ENCODE data around the gene CAPZA2.

CAPZA2 gene

GRCh38 chr7:116968631-116969030 is 106.2 kb downstream of the CAPZA2 start:
- H3K4me3 ChIP-seq (ENCODE audit: low read depth, low read length): no peak overlapping the region
- no peak for TF ChIP-seq ZNF560 (tag by site-specific recombination; IDR thresholded peaks at IDR 0.05; ENCODE audit: borderline replicate concordance)
- no peak for TF ChIP-seq EGR2 (tag by site-specific recombination; IDR thresholded peaks at IDR 0.05; ENCODE audit: low read depth)
- TF ChIP-seq, protein P1, sequence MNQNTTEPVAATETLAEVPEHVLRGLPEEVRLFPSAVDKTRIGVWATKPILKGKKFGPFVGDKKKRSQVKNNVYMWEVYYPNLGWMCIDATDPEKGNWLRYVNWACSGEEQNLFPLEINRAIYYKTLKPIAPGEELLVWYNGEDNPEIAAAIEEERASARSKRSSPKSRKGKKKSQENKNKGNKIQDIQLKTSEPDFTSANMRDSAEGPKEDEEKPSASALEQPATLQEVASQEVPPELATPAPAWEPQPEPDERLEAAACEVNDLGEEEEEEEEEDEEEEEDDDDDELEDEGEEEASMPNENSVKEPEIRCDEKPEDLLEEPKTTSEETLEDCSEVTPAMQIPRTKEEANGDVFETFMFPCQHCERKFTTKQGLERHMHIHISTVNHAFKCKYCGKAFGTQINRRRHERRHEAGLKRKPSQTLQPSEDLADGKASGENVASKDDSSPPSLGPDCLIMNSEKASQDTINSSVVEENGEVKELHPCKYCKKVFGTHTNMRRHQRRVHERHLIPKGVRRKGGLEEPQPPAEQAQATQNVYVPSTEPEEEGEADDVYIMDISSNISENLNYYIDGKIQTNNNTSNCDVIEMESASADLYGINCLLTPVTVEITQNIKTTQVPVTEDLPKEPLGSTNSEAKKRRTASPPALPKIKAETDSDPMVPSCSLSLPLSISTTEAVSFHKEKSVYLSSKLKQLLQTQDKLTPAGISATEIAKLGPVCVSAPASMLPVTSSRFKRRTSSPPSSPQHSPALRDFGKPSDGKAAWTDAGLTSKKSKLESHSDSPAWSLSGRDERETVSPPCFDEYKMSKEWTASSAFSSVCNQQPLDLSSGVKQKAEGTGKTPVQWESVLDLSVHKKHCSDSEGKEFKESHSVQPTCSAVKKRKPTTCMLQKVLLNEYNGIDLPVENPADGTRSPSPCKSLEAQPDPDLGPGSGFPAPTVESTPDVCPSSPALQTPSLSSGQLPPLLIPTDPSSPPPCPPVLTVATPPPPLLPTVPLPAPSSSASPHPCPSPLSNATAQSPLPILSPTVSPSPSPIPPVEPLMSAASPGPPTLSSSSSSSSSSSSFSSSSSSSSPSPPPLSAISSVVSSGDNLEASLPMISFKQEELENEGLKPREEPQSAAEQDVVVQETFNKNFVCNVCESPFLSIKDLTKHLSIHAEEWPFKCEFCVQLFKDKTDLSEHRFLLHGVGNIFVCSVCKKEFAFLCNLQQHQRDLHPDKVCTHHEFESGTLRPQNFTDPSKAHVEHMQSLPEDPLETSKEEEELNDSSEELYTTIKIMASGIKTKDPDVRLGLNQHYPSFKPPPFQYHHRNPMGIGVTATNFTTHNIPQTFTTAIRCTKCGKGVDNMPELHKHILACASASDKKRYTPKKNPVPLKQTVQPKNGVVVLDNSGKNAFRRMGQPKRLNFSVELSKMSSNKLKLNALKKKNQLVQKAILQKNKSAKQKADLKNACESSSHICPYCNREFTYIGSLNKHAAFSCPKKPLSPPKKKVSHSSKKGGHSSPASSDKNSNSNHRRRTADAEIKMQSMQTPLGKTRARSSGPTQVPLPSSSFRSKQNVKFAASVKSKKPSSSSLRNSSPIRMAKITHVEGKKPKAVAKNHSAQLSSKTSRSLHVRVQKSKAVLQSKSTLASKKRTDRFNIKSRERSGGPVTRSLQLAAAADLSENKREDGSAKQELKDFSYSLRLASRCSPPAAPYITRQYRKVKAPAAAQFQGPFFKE (tag by site-specific recombination; IDR thresholded peaks at IDR 0.05; ENCODE audit: borderline replicate concordance): no peak
- no peak for TF ChIP-seq ZBTB20 (tag by site-specific recombination; IDR thresholded peaks at IDR 0.05)
- TF ChIP-seq PATZ1 (tag by site-specific recombination; IDR thresholded peaks at IDR 0.05): no peak
- TF ChIP-seq ZNF768 (tag by site-specific recombination; IDR thresholded peaks at IDR 0.05): no peak
- TF ChIP-seq ZNF48 (tag by site-specific recombination; IDR thresholded peaks at IDR 0.05): no peak
- no peak for TF ChIP-seq ZNF549 (tag by site-specific recombination; IDR thresholded peaks at IDR 0.05)
- no peak for TF ChIP-seq ZNF776 (tag by site-specific recombination; IDR thresholded peaks at IDR 0.05; ENCODE audit: borderline replicate concordance)
- no peak for TF ChIP-seq ZNF501 (tag by site-specific recombination; IDR thresholded peaks at IDR 0.05)
- no peak for TF ChIP-seq RBAK (tag by site-specific recombination; IDR thresholded peaks at IDR 0.05)
- no peak for TF ChIP-seq GLI2 (tag by site-specific recombination; IDR thresholded peaks at IDR 0.05; ENCODE audit: borderline replicate concordance, low read depth)
- no peak for TF ChIP-seq ZNF211 (tag by site-specific recombination; IDR thresholded peaks at IDR 0.05; ENCODE audit: low read depth)
- no peak for TF ChIP-seq GLI4 (tag by site-specific recombination; IDR thresholded peaks at IDR 0.05)
- no peak for TF ChIP-seq ZNF341 (tag by site-specific recombination; IDR thresholded peaks at IDR 0.05; ENCODE audit: low read depth)
- TF ChIP-seq BCL11B (tag by site-specific recombination; IDR thresholded peaks at IDR 0.05; ENCODE audit: low read depth): no peak
- TF ChIP-seq, protein P2, sequence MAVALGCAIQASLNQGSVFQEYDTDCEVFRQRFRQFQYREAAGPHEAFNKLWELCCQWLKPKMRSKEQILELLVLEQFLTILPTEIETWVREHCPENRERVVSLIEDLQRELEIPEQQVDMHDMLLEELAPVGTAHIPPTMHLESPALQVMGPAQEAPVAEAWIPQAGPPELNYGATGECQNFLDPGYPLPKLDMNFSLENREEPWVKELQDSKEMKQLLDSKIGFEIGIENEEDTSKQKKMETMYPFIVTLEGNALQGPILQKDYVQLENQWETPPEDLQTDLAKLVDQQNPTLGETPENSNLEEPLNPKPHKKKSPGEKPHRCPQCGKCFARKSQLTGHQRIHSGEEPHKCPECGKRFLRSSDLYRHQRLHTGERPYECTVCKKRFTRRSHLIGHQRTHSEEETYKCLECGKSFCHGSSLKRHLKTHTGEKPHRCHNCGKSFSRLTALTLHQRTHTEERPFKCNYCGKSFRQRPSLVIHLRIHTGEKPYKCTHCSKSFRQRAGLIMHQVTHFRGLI (tag by site-specific recombination; IDR thresholded peaks at IDR 0.05): no peak
- TF ChIP-seq ZNF544 (tag by site-specific recombination; IDR thresholded peaks at IDR 0.05): no peak
- TF ChIP-seq ZNF521 (tag by site-specific recombination; IDR thresholded peaks at IDR 0.05): no peak
- no peak for TF ChIP-seq ATF2 (tag by site-specific recombination; IDR thresholded peaks at IDR 0.05; ENCODE audit: low read depth)
- H3K4me1 ChIP-seq (ENCODE audit: control insufficient read depth, insufficient read depth, low read length): no peaks in the 10 kb centered on the region
- H3K27ac ChIP-seq (ENCODE audit: extremely low read depth, low read depth, low read length): no peak overlapping the region
- CTCF ChIA-PET: interaction anchor here (1.1 kb wide), 1 partner anchor 157 kb away, joined by 3 read pairs; no protein-coding TSS in a partner anchor
- H3K36me3 ChIP-seq (ENCODE audit: control insufficient read depth in 2 of 2, insufficient read depth in 1 of 2, low read length in 2 of 2): no peaks in the 10 kb centered on the region
- POLR2A ChIA-PET: no interaction called here
- no peaks in the 10 kb centered on the region for H3K9me3 ChIP-seq (ENCODE audit: control insufficient read depth, insufficient read depth, low read depth, low read length)

Data from HEK293 (cell line).